Measurements from ENCODE around the gene FLT3.

FLT3 gene

DNA sequence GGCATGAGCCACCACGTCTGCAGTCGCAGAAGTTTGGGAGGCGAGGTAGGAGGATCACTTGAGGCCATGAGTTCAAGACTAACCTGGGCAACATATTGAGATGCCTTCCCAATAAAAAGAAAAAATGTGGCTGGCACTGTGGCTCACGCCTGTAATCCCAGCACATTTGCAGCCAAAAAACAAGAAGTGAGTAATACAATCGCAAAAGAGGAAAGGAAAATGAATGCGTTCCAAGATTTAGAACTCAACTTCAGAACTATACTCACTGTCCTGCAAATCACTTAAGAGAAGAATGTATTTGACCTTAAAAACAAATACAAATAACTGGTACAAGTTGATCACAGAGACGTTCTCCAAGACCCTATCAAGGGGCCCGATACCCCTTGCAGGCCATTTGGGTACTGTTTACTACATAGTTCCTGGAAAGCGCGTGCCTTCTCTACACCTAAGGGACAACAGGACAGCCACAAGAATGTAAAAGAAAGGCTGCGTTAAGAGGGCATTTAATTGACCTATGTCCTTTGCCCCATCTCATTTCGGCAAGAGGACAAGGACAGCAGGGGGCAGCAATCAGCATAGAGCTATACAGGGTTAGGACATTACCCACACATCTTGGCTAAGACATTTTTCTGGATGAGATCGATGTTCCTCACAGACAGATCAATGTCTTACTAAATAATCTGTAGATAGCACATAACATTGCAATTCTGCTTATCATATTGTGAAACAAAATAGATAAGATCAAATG lies 41.3 kb downstream of the FLT3 start:
- Histone ChIP-seq H3K36me3 (ENCODE audit: control insufficient read depth, insufficient read depth, low read length) (no peaks in the 10 kb centered on the region), H3K4me1 (ENCODE audit: control insufficient read depth, insufficient read depth, low read length) (no peaks in the 10 kb centered on the region), H3K27me3 (ENCODE audit: control insufficient read depth, insufficient read depth, low read length) (no peaks in the 10 kb centered on the region), H3K4me3 (ENCODE audit: low read length) (no peak overlapping the region), H3K27ac (ENCODE audit: low read length) (no peak overlapping the region), H3K9me3 (ENCODE audit: control insufficient read depth, insufficient read depth, low read length) (no peaks in the 10 kb centered on the region)
- no CpG with 5 or more reads among the region's 13 CpGs for WGBS (ENCODE audit: insufficient coverage, insufficient read length)
- DNase-seq (ENCODE audit: low read depth, low spot score): peak; percentile 20

DNA sequence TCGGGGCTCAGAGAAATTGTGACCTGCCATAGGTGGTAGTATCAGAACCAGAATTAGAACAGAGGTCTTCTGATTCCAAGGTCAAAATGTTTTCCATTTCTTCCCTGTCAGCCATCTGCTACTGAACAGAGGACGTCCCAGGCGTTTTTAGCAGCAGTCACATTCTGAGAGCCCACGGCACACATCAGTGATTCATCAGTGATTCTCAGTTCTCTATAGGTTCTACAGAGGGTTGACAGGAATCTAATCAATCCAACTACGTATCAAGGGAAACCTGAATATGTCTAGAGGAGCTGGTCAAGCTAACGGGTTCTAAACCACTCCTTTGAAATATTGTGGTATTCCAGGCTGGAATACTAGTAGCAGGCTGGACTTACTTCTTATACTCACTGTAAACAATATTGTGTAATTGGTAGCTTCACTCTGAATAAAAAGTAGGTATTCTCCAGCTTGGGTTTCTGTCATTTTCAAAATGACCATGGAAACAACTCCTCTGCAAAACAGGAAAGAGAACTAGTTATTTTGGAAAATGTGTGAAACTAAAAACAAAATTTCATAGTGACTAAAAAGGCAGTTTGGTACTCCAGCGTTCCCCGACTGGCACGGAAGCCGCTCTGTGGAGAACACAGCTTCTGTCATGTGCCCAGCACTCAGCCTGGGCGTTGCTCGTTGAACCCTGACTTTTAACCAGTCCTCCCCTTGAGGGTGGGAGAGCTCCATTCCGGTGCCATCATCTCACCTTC lies 43.2 kb downstream of the FLT3 start:
- Histone ChIP-seq H3K9me3 (ENCODE audit: control insufficient read depth, insufficient read depth, low read length) (no peaks in the 10 kb centered on the region), H3K4me1 (ENCODE audit: control insufficient read depth, insufficient read depth, low read length) (no peaks in the 10 kb centered on the region), H3K4me3 (ENCODE audit: low read length) (no peak overlapping the region), H3K36me3 (ENCODE audit: control insufficient read depth, insufficient read depth, low read length) (no peaks in the 10 kb centered on the region), H3K27me3 (ENCODE audit: control insufficient read depth, insufficient read depth, low read length) (no peaks in the 10 kb centered on the region), H3K27ac (ENCODE audit: low read length) (no peak overlapping the region)
- WGBS (ENCODE audit: insufficient coverage, insufficient read length): no CpG with 5 or more reads among the region's 13 CpGs
- no peak for DNase-seq (ENCODE audit: low read depth, low spot score)

DNA sequence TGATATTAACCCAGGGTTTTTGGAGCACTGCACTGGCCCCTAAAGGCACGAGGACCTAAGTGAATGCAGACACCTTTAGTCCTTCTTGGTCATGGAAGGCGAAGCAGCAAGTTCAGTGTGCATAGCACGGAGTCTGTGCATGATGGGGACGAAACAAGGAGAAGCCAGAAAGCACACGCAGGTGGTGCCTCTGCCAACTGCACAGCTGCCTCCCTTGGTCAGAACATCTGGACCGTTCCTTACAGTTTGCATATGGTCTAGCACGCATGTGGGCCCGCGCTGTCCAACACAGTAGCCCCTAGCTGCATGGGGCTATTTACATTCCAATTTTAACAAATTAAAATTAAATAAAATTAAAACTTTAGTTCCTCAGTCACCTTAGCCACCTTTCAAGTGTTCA lies 44.0 kb downstream of the FLT3 start:
- Histone ChIP-seq H3K4me3 (ENCODE audit: low read length) (no peak overlapping the region), H3K27me3 (ENCODE audit: control insufficient read depth, insufficient read depth, low read length) (no peaks in the 10 kb centered on the region), H3K27ac (ENCODE audit: low read length) (no peak overlapping the region), H3K4me1 (ENCODE audit: control insufficient read depth, insufficient read depth, low read length) (no peaks in the 10 kb centered on the region), H3K36me3 (ENCODE audit: control insufficient read depth, insufficient read depth, low read length) (no peaks in the 10 kb centered on the region), H3K9me3 (ENCODE audit: control insufficient read depth, insufficient read depth, low read length) (no peaks in the 10 kb centered on the region)
- no CpG with 5 or more reads among the region's 9 CpGs for WGBS (ENCODE audit: insufficient coverage, insufficient read length)
- DNase-seq (ENCODE audit: low read depth, low spot score): no peak

DNA sequence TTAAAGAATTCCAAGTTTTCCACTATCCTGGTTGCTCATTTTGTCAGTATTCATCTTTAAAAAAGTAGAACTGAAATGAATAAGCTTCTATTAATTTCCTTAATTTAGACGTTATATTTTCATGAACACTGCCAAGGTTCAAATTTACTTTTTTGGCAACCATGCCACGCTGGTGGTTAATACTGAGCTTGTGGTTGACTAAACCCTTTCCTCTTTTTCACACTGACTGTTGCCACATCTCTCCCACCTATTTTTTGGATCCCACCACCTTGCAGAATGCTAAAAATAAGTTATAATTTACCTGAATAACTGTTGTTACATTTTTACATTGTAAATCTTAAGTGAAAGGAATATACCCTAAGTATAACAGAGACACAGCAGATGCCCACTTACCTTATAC lies 45.0 kb downstream of the FLT3 start:
- no CpG with 5 or more reads among the region's 2 CpGs for WGBS (ENCODE audit: insufficient coverage, insufficient read length)
- no peaks in the 10 kb centered on the region for H3K9me3 ChIP-seq (ENCODE audit: control insufficient read depth, insufficient read depth, low read length)
- H3K4me1 ChIP-seq (ENCODE audit: control insufficient read depth, insufficient read depth, low read length): no peaks in the 10 kb centered on the region
- no peak overlapping the region for H3K27ac ChIP-seq (ENCODE audit: low read length)
- H3K4me3 ChIP-seq (ENCODE audit: low read length): no peak overlapping the region
- H3K27me3 ChIP-seq (ENCODE audit: control insufficient read depth, insufficient read depth, low read length): no peaks in the 10 kb centered on the region
- H3K36me3 ChIP-seq (ENCODE audit: control insufficient read depth, insufficient read depth, low read length): no peaks in the 10 kb centered on the region
- DNase-seq (ENCODE audit: low read depth, low spot score): no peak

DNA sequence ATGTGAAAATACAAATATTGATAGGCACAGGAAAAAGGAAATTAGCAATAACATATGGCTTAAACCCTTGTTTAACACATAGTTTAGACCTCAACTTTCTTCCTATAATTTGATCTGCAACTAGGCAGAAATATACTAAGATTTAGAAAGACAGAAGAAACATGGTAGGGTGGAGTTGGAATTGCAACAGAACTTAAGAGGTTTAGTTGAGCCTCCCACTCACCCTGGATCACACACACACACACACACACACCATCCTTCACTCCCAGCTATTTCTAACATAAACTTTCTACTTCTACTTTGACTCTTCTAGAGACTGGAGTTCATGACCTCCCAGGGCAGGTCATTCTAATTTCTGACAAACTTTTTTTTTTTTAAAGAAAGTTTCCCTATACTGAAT lies 47.4 kb downstream of the FLT3 start:
- Histone ChIP-seq H3K4me3 (ENCODE audit: low read length) (no peak overlapping the region), H3K36me3 (ENCODE audit: control insufficient read depth, insufficient read depth, low read length) (no peaks in the 10 kb centered on the region), H3K4me1 (ENCODE audit: control insufficient read depth, insufficient read depth, low read length) (peaks cover 2% of the 10 kb centered on the region; the same call in 1 of the 2 replicates), H3K27ac (ENCODE audit: low read length) (no peak overlapping the region), H3K27me3 (ENCODE audit: control insufficient read depth, insufficient read depth, low read length) (no peaks in the 10 kb centered on the region), H3K9me3 (ENCODE audit: control insufficient read depth, insufficient read depth, low read length) (no peaks in the 10 kb centered on the region)
- DNase-seq (ENCODE audit: low read depth, low spot score): no peak

DNA sequence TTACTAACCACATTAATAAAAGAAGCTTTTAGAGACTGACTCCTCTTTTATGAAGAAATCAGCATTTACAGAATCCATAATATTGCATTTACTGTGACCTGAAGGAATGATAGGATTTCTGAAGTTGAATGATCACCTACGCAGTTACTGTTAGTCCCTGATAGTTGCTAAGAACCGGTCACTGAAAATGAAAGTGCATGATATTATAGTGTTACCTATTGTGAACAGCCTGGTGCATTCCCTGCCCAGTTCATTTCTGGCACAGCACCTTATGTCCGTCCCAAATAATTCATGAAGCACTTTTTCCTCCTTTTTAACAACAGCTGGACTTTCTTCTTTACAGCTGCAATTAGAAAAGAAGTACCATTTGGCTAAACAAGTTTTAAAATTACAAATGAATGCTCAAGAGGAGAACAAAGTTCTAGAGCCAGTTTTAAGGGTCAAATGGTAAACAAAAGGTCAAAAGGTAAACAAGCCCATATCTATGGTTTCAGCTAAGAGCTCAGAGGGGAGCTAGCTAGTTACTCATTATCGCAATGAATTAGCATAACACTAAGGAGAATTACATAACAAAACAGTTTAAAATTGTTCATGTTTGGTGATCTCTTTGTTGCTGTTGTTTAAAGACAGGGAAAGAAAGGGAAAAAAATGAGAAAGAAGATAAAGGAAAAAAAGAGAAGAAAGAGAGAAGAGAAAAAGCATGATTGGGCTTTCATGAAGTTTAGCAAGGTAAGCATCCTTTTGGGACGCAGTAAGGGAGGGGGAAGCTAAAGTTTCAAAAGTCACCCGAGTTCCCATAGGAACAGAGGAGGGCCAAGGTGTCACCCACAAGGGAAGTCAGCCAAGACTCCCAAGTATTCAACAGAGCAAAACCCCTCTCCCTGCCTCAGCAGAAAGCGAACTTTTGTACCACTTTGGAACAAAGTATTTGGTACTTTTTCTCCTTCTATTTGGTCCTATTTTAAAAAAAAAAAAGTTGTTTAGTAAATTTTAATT lies 50.2 kb downstream of the FLT3 start:
- no peaks in the 10 kb centered on the region for H3K36me3 ChIP-seq (ENCODE audit: control insufficient read depth, insufficient read depth, low read length)
- H3K4me3 ChIP-seq (ENCODE audit: low read length): no peak overlapping the region
- no peak overlapping the region for H3K27ac ChIP-seq (ENCODE audit: low read length)
- H3K4me1 ChIP-seq (ENCODE audit: control insufficient read depth, insufficient read depth, low read length): peaks cover 2% of the 10 kb centered on the region; the same call in 1 of the 2 replicates
- DNase-seq (ENCODE audit: low read depth, low spot score): peak; percentile 33
- no peaks in the 10 kb centered on the region for H3K9me3 ChIP-seq (ENCODE audit: control insufficient read depth, insufficient read depth, low read length)
- no peaks in the 10 kb centered on the region for H3K27me3 ChIP-seq (ENCODE audit: control insufficient read depth, insufficient read depth, low read length)
- WGBS (ENCODE audit: insufficient coverage, insufficient read length): no CpG with 5 or more reads among the region's 7 CpGs

DNA sequence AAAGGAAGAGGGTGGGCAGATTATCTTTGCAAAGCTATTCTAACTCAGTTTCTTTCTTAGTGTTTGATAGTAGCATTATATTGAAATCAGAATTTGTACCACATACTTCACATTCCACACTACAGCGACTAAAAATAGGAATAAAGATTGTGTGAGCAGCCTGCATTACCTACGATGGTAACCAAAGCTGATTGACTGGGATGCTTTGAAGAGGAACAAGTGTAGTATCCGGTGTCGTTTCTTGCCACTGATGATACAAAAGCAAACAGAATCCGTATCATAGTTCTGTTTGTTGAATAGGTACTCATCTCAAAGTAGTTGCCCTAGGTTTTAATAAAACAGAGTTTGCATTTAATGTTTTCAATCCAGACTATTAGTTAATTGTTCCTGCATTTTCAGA lies 51.2 kb downstream of the FLT3 start:
- Histone ChIP-seq H3K4me3 (ENCODE audit: low read length) (no peak overlapping the region), H3K36me3 (ENCODE audit: control insufficient read depth, insufficient read depth, low read length) (no peaks in the 10 kb centered on the region), H3K4me1 (ENCODE audit: control insufficient read depth, insufficient read depth, low read length) (peaks cover 2% of the 10 kb centered on the region; the same call in 1 of the 2 replicates), H3K27me3 (ENCODE audit: control insufficient read depth, insufficient read depth, low read length) (no peaks in the 10 kb centered on the region), H3K9me3 (ENCODE audit: control insufficient read depth, insufficient read depth, low read length) (no peaks in the 10 kb centered on the region), H3K27ac (ENCODE audit: low read length) (no peak overlapping the region)
- WGBS (ENCODE audit: insufficient coverage, insufficient read length): no CpG with 5 or more reads among the region's 5 CpGs
- DNase-seq (ENCODE audit: low read depth, low spot score): no peak

DNA sequence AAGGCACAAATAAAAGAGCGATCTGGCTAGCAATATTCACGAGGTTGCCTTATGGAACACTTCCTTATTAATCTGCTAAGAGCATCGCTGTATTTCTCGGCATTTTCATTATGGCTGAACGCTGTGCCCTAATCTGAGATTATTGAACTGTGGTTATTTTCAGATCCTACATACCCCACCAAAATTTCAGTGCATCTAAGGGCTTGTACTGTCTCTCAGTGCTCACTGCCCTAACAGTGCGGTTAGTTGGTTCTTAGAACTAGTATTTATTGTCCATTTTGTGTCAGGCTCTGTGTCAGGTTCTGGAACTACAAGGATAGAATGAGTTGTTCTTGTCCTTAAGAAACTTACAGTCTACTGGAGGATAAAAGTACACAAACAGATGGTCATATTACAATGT lies 51.6 kb downstream of the FLT3 start:
- WGBS (ENCODE audit: insufficient coverage, insufficient read length): no CpG with 5 or more reads among the region's 6 CpGs
- no peak for DNase-seq (ENCODE audit: low read depth, low spot score)
- peaks cover 2% of the 10 kb centered on the region; the same call in 1 of the 2 replicates for H3K4me1 ChIP-seq (ENCODE audit: control insufficient read depth, insufficient read depth, low read length)
- H3K27me3 ChIP-seq (ENCODE audit: control insufficient read depth, insufficient read depth, low read length): no peaks in the 10 kb centered on the region
- H3K9me3 ChIP-seq (ENCODE audit: control insufficient read depth, insufficient read depth, low read length): no peaks in the 10 kb centered on the region
- H3K27ac ChIP-seq (ENCODE audit: low read length): no peak overlapping the region
- no peak overlapping the region for H3K4me3 ChIP-seq (ENCODE audit: low read length)
- no peaks in the 10 kb centered on the region for H3K36me3 ChIP-seq (ENCODE audit: control insufficient read depth, insufficient read depth, low read length)

DNA sequence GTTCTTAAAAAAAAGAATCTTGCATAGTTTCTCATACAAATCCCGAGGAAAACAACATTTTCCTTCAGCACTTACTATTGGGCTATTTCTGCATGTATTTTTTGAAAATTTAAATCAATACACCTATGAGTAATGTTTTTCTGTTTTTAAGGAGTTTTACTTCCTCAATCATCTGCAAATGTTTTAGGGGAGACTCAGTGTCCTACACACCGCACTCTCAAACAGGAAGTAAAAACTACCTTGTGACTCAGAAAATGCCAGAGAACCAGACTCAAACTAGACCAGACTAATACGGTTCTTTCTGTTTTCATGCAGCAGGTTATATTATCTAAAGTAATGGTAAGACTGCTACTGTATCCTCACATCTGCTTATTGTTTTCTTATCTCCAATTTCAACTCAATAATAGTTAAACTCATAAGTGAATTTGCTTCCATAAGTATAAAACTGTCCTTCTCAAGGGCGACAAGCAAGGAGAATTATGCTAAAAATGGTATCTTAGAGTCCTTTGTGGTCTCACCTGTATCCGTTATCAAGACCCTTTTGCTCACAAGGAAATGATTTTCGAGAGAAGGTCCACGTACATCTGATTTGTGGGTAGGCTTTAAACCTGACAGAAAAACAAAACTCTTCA lies 52.5 kb downstream of the FLT3 start:
- WGBS (ENCODE audit: insufficient coverage, insufficient read length): no CpG with 5 or more reads among the region's 7 CpGs
- DNase-seq (ENCODE audit: low read depth, low spot score): no peak
- Histone ChIP-seq H3K27me3 (ENCODE audit: control insufficient read depth, insufficient read depth, low read length) (no peaks in the 10 kb centered on the region), H3K9me3 (ENCODE audit: control insufficient read depth, insufficient read depth, low read length) (no peaks in the 10 kb centered on the region), H3K27ac (ENCODE audit: low read length) (no peak overlapping the region), H3K36me3 (ENCODE audit: control insufficient read depth, insufficient read depth, low read length) (no peaks in the 10 kb centered on the region), H3K4me1 (ENCODE audit: control insufficient read depth, insufficient read depth, low read length) (peaks cover 2% of the 10 kb centered on the region; the same call in 1 of the 2 replicates), H3K4me3 (ENCODE audit: low read length) (no peak overlapping the region)

DNA sequence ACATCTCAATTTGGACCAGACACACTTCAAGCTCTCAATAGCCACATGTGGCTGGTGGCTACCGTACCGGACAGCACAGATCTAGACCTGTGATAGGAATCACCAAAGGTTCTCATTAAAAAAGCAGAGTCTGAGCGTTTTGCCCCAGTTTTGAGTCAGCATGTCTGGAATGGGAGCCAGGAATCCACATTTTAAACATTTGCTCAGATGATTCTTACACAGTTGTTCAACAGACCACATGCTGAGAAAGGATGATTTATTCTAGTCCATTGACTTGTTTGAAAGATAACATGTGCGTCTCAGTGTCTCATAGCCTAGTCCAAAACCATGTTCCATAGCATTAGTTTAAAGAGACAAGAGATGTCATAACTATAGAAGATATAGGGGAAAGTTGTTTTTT lies 53.4 kb downstream of the FLT3 start:
- Histone ChIP-seq H3K9me3 (ENCODE audit: control insufficient read depth, insufficient read depth, low read length) (no peaks in the 10 kb centered on the region), H3K27me3 (ENCODE audit: control insufficient read depth, insufficient read depth, low read length) (no peaks in the 10 kb centered on the region), H3K27ac (ENCODE audit: low read length) (no peak overlapping the region), H3K4me3 (ENCODE audit: low read length) (no peak overlapping the region), H3K36me3 (ENCODE audit: control insufficient read depth, insufficient read depth, low read length) (no peaks in the 10 kb centered on the region), H3K4me1 (ENCODE audit: control insufficient read depth, insufficient read depth, low read length) (peaks cover 2% of the 10 kb centered on the region; the same call in 1 of the 2 replicates)
- DNase-seq (ENCODE audit: low read depth, low spot score): no peak
- no CpG with 5 or more reads among the region's 4 CpGs for WGBS (ENCODE audit: insufficient coverage, insufficient read length)
